Measurements from ENCODE around the gene PICALM. TPM values are rescaled to one million over a fixed set of nuclear protein-coding genes. Genes with fewer than 3 reads are reported as not detected.

Gene PICALM
- total and polyA plus RNA-seq, 2 of the 13 experiments (the other 11 are each of a cell fraction or from before 2014, with no cell fraction given) = 97.6 to 154 TPM

- TF ChIP-seq BATF2 (CRISPR knock-in tag; IDR thresholded peaks at IDR 0.05) = no peak
- TF ChIP-seq THYN1 (CRISPR knock-in tag; IDR thresholded peaks at IDR 0.05; ENCODE audit: borderline replicate concordance, low read depth) = no peak
- TF ChIP-seq ZMYM4 (CRISPR knock-in tag; IDR thresholded peaks at IDR 0.05) = peak; percentile 57; the same call in 1 of the 2 replicates
- TF ChIP-seq ZNF567 (CRISPR knock-in tag; IDR thresholded peaks at IDR 0.05; ENCODE audit: borderline replicate concordance) = no peak
- peak; percentile 53; the same call in 1 of the 2 replicates for TF ChIP-seq PATZ1 (CRISPR knock-in tag; IDR thresholded peaks at IDR 0.05)
- no peak for TF ChIP-seq ZNF362 (CRISPR knock-in tag; IDR thresholded peaks at IDR 0.05; ENCODE audit: borderline replicate concordance)
- no peak for TF ChIP-seq ZNF784 (CRISPR knock-in tag; IDR thresholded peaks at IDR 0.05; ENCODE audit: borderline replicate concordance)
- no peak for TF ChIP-seq ZNF432 (CRISPR knock-in tag; IDR thresholded peaks at IDR 0.05; ENCODE audit: borderline replicate concordance)
- TF ChIP-seq ZNF275 (CRISPR knock-in tag; IDR thresholded peaks at IDR 0.05; ENCODE audit: borderline replicate concordance) = peak; percentile 43; the same call in 1 of the 2 replicates
- TF ChIP-seq GPN1 (CRISPR knock-in tag; IDR thresholded peaks at IDR 0.05; ENCODE audit: borderline replicate concordance) = no peak
- peak; percentile 45; the same call in 1 of the 2 replicates for TF ChIP-seq HDAC1 (CRISPR knock-in tag; IDR thresholded peaks at IDR 0.05)
- peak; percentile 73; the same call in 1 of the 2 replicates for TF ChIP-seq ZNF317 (CRISPR knock-in tag; IDR thresholded peaks at IDR 0.05)
- TF ChIP-seq FOXO4 (CRISPR knock-in tag; conservative IDR thresholded peaks at IDR 0.05) = no peak
- TF ChIP-seq FOXO1 (CRISPR knock-in tag; IDR thresholded peaks at IDR 0.05) = peak; percentile 73; the same call in 1 of the 2 replicates
- no peak for TF ChIP-seq ZNF570 (CRISPR knock-in tag; IDR thresholded peaks at IDR 0.05; ENCODE audit: borderline replicate concordance)
- TF ChIP-seq ZNF713 (CRISPR knock-in tag; IDR thresholded peaks at IDR 0.05) = no peak
- no peak for TF ChIP-seq PBX3 (CRISPR knock-in tag; IDR thresholded peaks at IDR 0.05; ENCODE audit: borderline replicate concordance)
- TF ChIP-seq HINFP (CRISPR knock-in tag; IDR thresholded peaks at IDR 0.05; ENCODE audit: low read depth) = no peak
- TF ChIP-seq HMG20A (CRISPR knock-in tag; IDR thresholded peaks at IDR 0.05; ENCODE audit: borderline replicate concordance) = peak; percentile 80
Measured at GRCh38 chr11:85923455-85923854, 145.4 kb downstream of the PICALM start (continued).
